Measurements from ENCODE around the gene BTN2A1. TPM values are rescaled to one million over a fixed set of nuclear protein-coding genes. Genes with fewer than 3 reads are reported as not detected.

BTN2A1 gene
- total RNA-seq, 4 donors from 2014 or later = 6.2 to 9.7 (median 8.1) TPM

- DNase-seq = no peak
- no peak for ATAC-seq
- in situ Hi-C loops (cut with MboI; ENCODE audit: low sequenced_read_pairs in 4 of 4) = no loop called here
These were observed 6.8 kb downstream of the BTN2A1 start for GRCh38 chr6:26464416-26465131.

GRCh38 chr6:26465776-26466175, 8.0 kb downstream of the BTN2A1 start:
- in situ Hi-C loops (cut with MboI; ENCODE audit: low sequenced_read_pairs in 4 of 4) (no loop called here), intact Hi-C loops (cut with DNase I; ENCODE audit: low total_unique reads) (no loop called here)
- TF ChIP-seq POLR2A (IDR thresholded peaks at IDR 0.05) = no peak
- TF ChIP-seq, protein P1, sequence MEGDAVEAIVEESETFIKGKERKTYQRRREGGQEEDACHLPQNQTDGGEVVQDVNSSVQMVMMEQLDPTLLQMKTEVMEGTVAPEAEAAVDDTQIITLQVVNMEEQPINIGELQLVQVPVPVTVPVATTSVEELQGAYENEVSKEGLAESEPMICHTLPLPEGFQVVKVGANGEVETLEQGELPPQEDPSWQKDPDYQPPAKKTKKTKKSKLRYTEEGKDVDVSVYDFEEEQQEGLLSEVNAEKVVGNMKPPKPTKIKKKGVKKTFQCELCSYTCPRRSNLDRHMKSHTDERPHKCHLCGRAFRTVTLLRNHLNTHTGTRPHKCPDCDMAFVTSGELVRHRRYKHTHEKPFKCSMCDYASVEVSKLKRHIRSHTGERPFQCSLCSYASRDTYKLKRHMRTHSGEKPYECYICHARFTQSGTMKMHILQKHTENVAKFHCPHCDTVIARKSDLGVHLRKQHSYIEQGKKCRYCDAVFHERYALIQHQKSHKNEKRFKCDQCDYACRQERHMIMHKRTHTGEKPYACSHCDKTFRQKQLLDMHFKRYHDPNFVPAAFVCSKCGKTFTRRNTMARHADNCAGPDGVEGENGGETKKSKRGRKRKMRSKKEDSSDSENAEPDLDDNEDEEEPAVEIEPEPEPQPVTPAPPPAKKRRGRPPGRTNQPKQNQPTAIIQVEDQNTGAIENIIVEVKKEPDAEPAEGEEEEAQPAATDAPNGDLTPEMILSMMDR (IDR thresholded peaks at IDR 0.05 in 4 of 5, conservative IDR thresholded peaks at IDR 0.05 in 1 of 5) = no peak
- Histone ChIP-seq H3K27me3 (no peaks in the 10 kb centered on the region), H3K36me3 (peaks cover 6 to 84% of the 10 kb centered on the region in 2 donors), H3K9me3 (no peaks in the 10 kb centered on the region), H3K27ac (no peak overlapping the region), H3K4me3 (no peak overlapping the region), H3K4me1 (peaks cover 11 to 14% of the 10 kb centered on the region in 2 donors)
- ATAC-seq (no peak), DNase-seq (no peak)

More at GRCh38 chr6:26464416-26465131, 6.8 kb downstream of the BTN2A1 start:
- peaks cover 6 to 90% of the 10 kb centered on the region in 2 donors for H3K36me3 ChIP-seq
- H3K27ac ChIP-seq = no peak overlapping the region
- no peak overlapping the region for H3K4me3 ChIP-seq
- no peak for TF ChIP-seq POLR2A (IDR thresholded peaks at IDR 0.05)
- TF ChIP-seq, protein P1 (IDR thresholded peaks at IDR 0.05 in 4 of 5, conservative IDR thresholded peaks at IDR 0.05 in 1 of 5) = no peak
- no peaks in the 10 kb centered on the region for H3K9me3 ChIP-seq
- peaks cover 20 to 24% of the 10 kb centered on the region in 2 donors for H3K4me1 ChIP-seq
- no peaks in the 10 kb centered on the region for H3K27me3 ChIP-seq
- intact Hi-C loops (cut with DNase I; ENCODE audit: low total_unique reads) = no loop called here

GRCh38 chr6:26468829-26469228, 11.1 kb downstream of the BTN2A1 start:
- ATAC-seq (no peak), DNase-seq (no peak)
- H3K4me1 ChIP-seq = no peaks in the 10 kb centered on the region
- no peak for TF ChIP-seq POLR2A (IDR thresholded peaks at IDR 0.05)
- no peaks in the 10 kb centered on the region for H3K27me3 ChIP-seq
- H3K4me3 ChIP-seq = no peak overlapping the region
- in situ Hi-C loops (cut with MboI; ENCODE audit: low sequenced_read_pairs in 4 of 4) (no loop called here), intact Hi-C loops (cut with DNase I; ENCODE audit: low total_unique reads) (no loop called here)
- peaks cover 6 to 61% of the 10 kb centered on the region in 2 donors for H3K36me3 ChIP-seq
- no peak overlapping the region for H3K27ac ChIP-seq
- H3K9me3 ChIP-seq = no peaks in the 10 kb centered on the region

DNA sequence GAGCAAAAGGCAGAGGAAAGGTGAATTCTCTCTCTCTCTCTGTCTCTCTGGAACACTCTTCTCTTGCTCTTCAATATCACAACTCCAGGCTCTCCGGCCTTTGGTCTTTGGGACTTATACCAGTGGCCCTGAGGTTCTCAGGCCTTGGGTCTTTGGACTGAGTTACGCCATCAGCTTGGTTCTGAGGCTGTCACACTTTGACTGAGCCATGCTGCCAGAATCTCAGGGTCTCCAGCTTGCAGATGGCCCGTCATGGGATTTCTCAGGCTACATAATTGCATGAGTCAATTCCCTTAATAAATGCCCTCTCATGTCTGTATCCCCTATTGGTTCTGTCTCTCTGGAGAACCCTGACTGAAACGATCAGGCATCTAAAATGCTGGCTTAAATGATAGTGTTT, 12.9 kb downstream of the BTN2A1 start:
- intact Hi-C loops (cut with DNase I; ENCODE audit: low total_unique reads) (loop anchor here (5.0 kb wide), 2 partner anchors 108 to 127 kb away; partner anchors contain the start of gene ABT1), in situ Hi-C loops (cut with MboI; ENCODE audit: low sequenced_read_pairs in 4 of 4) (no loop called here)
- ATAC-seq (no peak), DNase-seq (no peak)
- Histone ChIP-seq H3K4me1 (no peaks in the 10 kb centered on the region), H3K27me3 (no peaks in the 10 kb centered on the region), H3K27ac (no peak overlapping the region), H3K36me3 (peaks cover 6 to 43% of the 10 kb centered on the region in 2 donors), H3K9me3 (no peaks in the 10 kb centered on the region), H3K4me3 (no peak overlapping the region)
- TF ChIP-seq, protein P1 (IDR thresholded peaks at IDR 0.05 in 4 of 5, conservative IDR thresholded peaks at IDR 0.05 in 1 of 5) = no peak
- TF ChIP-seq POLR2A (IDR thresholded peaks at IDR 0.05) = no peak

DNA sequence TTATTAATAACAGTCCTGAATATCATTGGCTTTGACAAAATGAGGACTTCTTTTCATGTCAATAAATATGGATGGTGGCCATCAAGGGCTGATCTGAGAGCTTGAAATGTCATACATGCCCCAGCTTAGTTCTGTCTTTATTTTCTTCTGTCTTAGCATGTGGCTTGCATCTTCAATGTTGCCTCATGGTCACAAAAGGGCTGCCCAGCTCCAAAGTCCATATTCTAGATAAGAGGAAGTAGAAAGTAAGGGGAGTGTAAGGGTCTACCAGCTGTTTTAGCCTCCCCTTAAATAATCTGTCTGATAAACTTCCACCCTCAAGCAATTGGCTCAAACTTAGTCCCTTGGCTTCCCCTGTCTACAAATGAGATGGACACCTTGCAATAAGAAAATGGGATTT, 14.2 kb downstream of the BTN2A1 start:
- Histone ChIP-seq H3K27me3 (no peaks in the 10 kb centered on the region), H3K36me3 (peaks cover 2 to 30% of the 10 kb centered on the region in 2 donors), H3K4me3 (no peak overlapping the region), H3K4me1 (no peaks in the 10 kb centered on the region), H3K9me3 (no peaks in the 10 kb centered on the region), H3K27ac (no peak overlapping the region)
- intact Hi-C loops (cut with DNase I; ENCODE audit: low total_unique reads) = loop anchor here (5.0 kb wide), 2 partner anchors 110 to 125 kb away; partner anchors contain the start of gene ABT1
- TF ChIP-seq, protein P1 (IDR thresholded peaks at IDR 0.05 in 4 of 5, conservative IDR thresholded peaks at IDR 0.05 in 1 of 5) = no peak
- no peak for TF ChIP-seq POLR2A (IDR thresholded peaks at IDR 0.05)
- ATAC-seq (no peak), DNase-seq (no peak)
- in situ Hi-C loops (cut with MboI; ENCODE audit: low sequenced_read_pairs in 4 of 4) = no loop called here
